HepG2 (cell line): ENCODE measurements around the gene RPS6KA5. TPM values are rescaled to one million over a fixed set of nuclear protein-coding genes. Genes with fewer than 3 reads are reported as not detected.

Experiments
- ATAC-seq: fragments of 200-7000 bp; cut with Tn5 transposase; 3 replicates; pipeline ENCODE4 v1.9.1; 2020; ENCODE audit warnings: mild to moderate bottlenecking, moderate library complexity
- BruUV-seq: library from RNA; stranded (reverse); fragments of 400-500 nt; replicated peaks from 2 replicates; lab custom pipeline; 2021; lab: Mats Ljungman, UMichigan
- CTCF ChIA-PET: fragments of 300-600 bp; formaldehyde crosslinking; extraction: SDS; loops from one replicate; lab custom pipeline; 2021; ENCODE audit warnings: low total read pairs, inconsistent platforms, low intra/inter-chr PET ratio; lab: Yijun Ruan, JAX
- POLR2A ChIA-PET: fragments of 350-600 bp; sonication (Branson Sonifier 250); formaldehyde crosslinking; loops from one replicate; lab custom pipeline; 2020; ENCODE audit warnings: antibody characterized with exemption, inconsistent platforms; lab: Yijun Ruan, JAX
- DNase-seq: peaks from one replicate; pipeline ENCODE4 v3.0.0-alpha.2; 2015; ENCODE audit warnings: low spot score
- FAIRE-seq: peaks from 3 replicates; lab custom pipeline; 2011; peaks lifted over from hg19 to GRCh38; lab: Jason Lieb, UNC
- H2AFZ ChIP-seq: one replicate; pipeline ENCODE4 v1.6.1; 2011; ENCODE audit warnings: low read length, inconsistent platforms
- H3K27ac ChIP-seq: fragments of 300-600 bp; 3 replicates; pipeline ENCODE4 v1.8.0; 2011; ENCODE audit warnings: mixed run types, mild to moderate bottlenecking, mixed read lengths, low read length, inconsistent platforms; ENCODE audit not compliant: insufficient read depth; ENCODE audit errors: extremely low read length
- H3K27me3 ChIP-seq, 2 experiments: fragments of 200-600 bp in 1 of 2; 2 replicates in 1 of 2; 3 replicates in 1 of 2; pipeline versions ENCODE4 v1.6.0 to v1.8.0; 2011; ENCODE audit warnings: low read length in 2 of 2, mild to moderate bottlenecking in 2 of 2, moderate library complexity in 2 of 2, inconsistent platforms in 1 of 2; ENCODE audit not compliant: insufficient read depth in 2 of 2, control insufficient read depth in 1 of 2
- H3K36me3 ChIP-seq, 2 experiments: fragments of 200-600 bp in 1 of 2; replicated peaks in 1 of 2; 2 replicates in 1 of 2; 3 replicates in 1 of 2; pipeline versions ENCODE4 v1.5.1 to v1.8.0; 2011; ENCODE audit warnings: low read length in 2 of 2, inconsistent platforms in 1 of 2; ENCODE audit not compliant: insufficient read depth in 2 of 2, control insufficient read depth in 1 of 2
- H3K4me1 ChIP-seq: 2 replicates; pipeline ENCODE4 v1.5.1; 2012; ENCODE audit warnings: low read length, inconsistent platforms; ENCODE audit not compliant: insufficient read depth
- H3K4me2 ChIP-seq: 2 replicates; pipeline ENCODE4 v1.6.0; 2011; ENCODE audit warnings: low read depth, low read length, inconsistent platforms
- H3K4me3 ChIP-seq, 3 experiments: fragments of 200-600 bp in 1 of 3; sonication (generic), shearing (Covaris generic) in 1 of 3; replicated peaks in 1 of 3; 2 replicates each; pipeline ENCODE4 v1.5.1; 2011 to 2016; ENCODE audit warnings: low read length in 3 of 3, inconsistent platforms in 2 of 3, low read depth in 2 of 3, mild to moderate bottlenecking in 2 of 3, control low read depth in 1 of 3, mixed read lengths in 1 of 3; ENCODE audit not compliant: insufficient read depth in 1 of 3
- H3K79me2 ChIP-seq: one replicate; pipeline ENCODE4 v1.6.1; 2011; ENCODE audit warnings: low read length, inconsistent platforms; ENCODE audit not compliant: insufficient read depth
- H3K9ac ChIP-seq: 2 replicates; pipeline ENCODE4 v1.6.0; 2011; ENCODE audit warnings: mild to moderate bottlenecking, low read depth, low read length, inconsistent platforms; ENCODE audit not compliant: insufficient read depth
- H3K9me3 ChIP-seq: 2 replicates; pipeline ENCODE4 v1.5.1; 2012; ENCODE audit warnings: mild to moderate bottlenecking, low read length
- H4K20me1 ChIP-seq: 2 replicates; pipeline ENCODE4 v1.6.0; 2011; ENCODE audit warnings: inconsistent platforms, mild to moderate bottlenecking, low read length, moderate library complexity; ENCODE audit not compliant: insufficient read depth
- NAIF1 ChIP-seq: sonication (generic); formaldehyde crosslinking; IDR thresholded peaks from 2 replicates; pipeline ENCODE4 v1.5.0; 2020; ENCODE audit warnings: mild to moderate bottlenecking, missing genetic modification reagents, borderline replicate concordance
- PHF8 ChIP-seq: sonication (generic); formaldehyde crosslinking; IDR thresholded peaks from 2 replicates; pipeline ENCODE4 v1.5.0; 2020; ENCODE audit warnings: missing genetic modification reagents
- SMYD3 ChIP-seq: sonication (generic); formaldehyde crosslinking; IDR thresholded peaks from 2 replicates; pipeline ENCODE4 v1.8.1; 2023; ENCODE audit warnings: mild to moderate bottlenecking, missing genetic modification reagents
- ZBTB21 ChIP-seq: sonication (generic); formaldehyde crosslinking; IDR thresholded peaks from 2 replicates; pipeline ENCODE4 v1.4.0; 2020; ENCODE audit warnings: missing genetic modification reagents
- ZNF33B ChIP-seq: sonication (generic); formaldehyde crosslinking; IDR thresholded peaks from 2 replicates; pipeline ENCODE4 v1.5.1; 2020; ENCODE audit warnings: mild to moderate bottlenecking, missing genetic modification reagents
- ZNF441 ChIP-seq: sonication (generic); formaldehyde crosslinking; IDR thresholded peaks from 2 replicates; pipeline ENCODE4 v1.7.0; 2021; ENCODE audit warnings: missing genetic modification reagents, borderline replicate concordance
- ZNF501 ChIP-seq: sonication (generic); formaldehyde crosslinking; IDR thresholded peaks from 2 replicates; pipeline ENCODE4 v1.5.1; 2020; ENCODE audit warnings: mild to moderate bottlenecking, moderate library complexity, missing genetic modification reagents
- ZNF652 ChIP-seq: IDR thresholded peaks from 2 replicates; pipeline ENCODE4 v1.6.1; 2016; ENCODE audit warnings: low read depth, borderline replicate concordance
- ZSCAN12 ChIP-seq: sonication (generic); formaldehyde crosslinking; IDR thresholded peaks from 2 replicates; pipeline ENCODE4 v1.9.0; 2021; ENCODE audit warnings: mild to moderate bottlenecking, missing genetic modification reagents
- WGBS: methylation state at CpG from one replicate; pipeline ENCODE4 v1.1.6; 2017; ENCODE audit warnings: low lambda C conversion rate; 5-methylcytosine and 5-hydroxymethylcytosine counted together
- in situ Hi-C: cut with HindIII; loops from 2 replicates; pipeline ENCODE4 v1.10.0; 2017; ENCODE audit warnings: low pct_unique_long_range_greater_than_20kb; ENCODE audit not compliant: extremely low pct_ligation_motif_present
- intact Hi-C: fragments of 100-400 bp; cut with micrococcal nuclease; formaldehyde crosslinking; loops from one replicate; pipeline ENCODE4 v1.10.0; 2022; ENCODE audit not compliant: unreplicated experiment
- polyA plus RNA-seq, 8 experiments: library from polyadenylated mRNA; depleted of rRNA in 3 of 8; stranded (reverse) in 7 of 8; unstranded in 1 of 8; fragments of >200 nt; fragmentation: Illumina TruSeq in 4 of 8; extraction: Trizol in 4 of 8; gene quantifications; 2 replicates each; pipeline versions ENCODE4 v1.2.1 to v1.2.3, GENCODE V29; 2011 to 2016; ENCODE audit warnings: low read depth in 4 of 8, missing spikeins in 1 of 8, mixed read lengths in 1 of 8; ENCODE audit not compliant: insufficient read depth in 1 of 8
- total RNA-seq, 5 experiments: library from RNA; depleted of rRNA; stranded (reverse); fragments of >200 nt; fragmentation: Illumina TruSeq; extraction: Trizol; gene quantifications; 2 replicates each; pipeline ENCODE4 v1.2.3, GENCODE V29; 2016; ENCODE audit warnings: low read depth in 1 of 5
- TF ChIP-seq, protein P1 (sequence below): sonication (generic); formaldehyde crosslinking; IDR thresholded peaks from 2 replicates; pipeline ENCODE4 v1.5.1; 2020; ENCODE audit warnings: missing genetic modification reagents, mild to moderate bottlenecking, borderline replicate concordance
- TF ChIP-seq, protein P2 (sequence below): sonication (generic); formaldehyde crosslinking; IDR thresholded peaks from 2 replicates; pipeline ENCODE4 v1.8.0; 2022; ENCODE audit warnings: missing genetic modification reagents, mild to moderate bottlenecking, moderate library complexity, borderline replicate concordance
- TF ChIP-seq, protein P3 (sequence below): sonication (generic); formaldehyde crosslinking; conservative IDR thresholded peaks from 2 replicates; pipeline ENCODE4 v1.8.1; 2023; ENCODE audit warnings: missing genetic modification reagents
- TF ChIP-seq, protein P4 (sequence below): sonication (generic); IDR thresholded peaks from 2 replicates; pipeline ENCODE4 v1.6.1; 2016; ENCODE audit warnings: low read depth, borderline replicate concordance
- TF ChIP-seq, protein P5 (sequence below): sonication (generic); formaldehyde crosslinking; IDR thresholded peaks from 2 replicates; pipeline ENCODE4 v1.8.1; 2023; ENCODE audit warnings: missing genetic modification reagents, inconsistent platforms, borderline replicate concordance

The RPS6KA5 gene
- total and polyA plus RNA-seq, 2 of the 13 experiments (the other 11 are each of a cell fraction or from before 2014, with no cell fraction given), result 0.50 to 0.58 TPM

DNA sequence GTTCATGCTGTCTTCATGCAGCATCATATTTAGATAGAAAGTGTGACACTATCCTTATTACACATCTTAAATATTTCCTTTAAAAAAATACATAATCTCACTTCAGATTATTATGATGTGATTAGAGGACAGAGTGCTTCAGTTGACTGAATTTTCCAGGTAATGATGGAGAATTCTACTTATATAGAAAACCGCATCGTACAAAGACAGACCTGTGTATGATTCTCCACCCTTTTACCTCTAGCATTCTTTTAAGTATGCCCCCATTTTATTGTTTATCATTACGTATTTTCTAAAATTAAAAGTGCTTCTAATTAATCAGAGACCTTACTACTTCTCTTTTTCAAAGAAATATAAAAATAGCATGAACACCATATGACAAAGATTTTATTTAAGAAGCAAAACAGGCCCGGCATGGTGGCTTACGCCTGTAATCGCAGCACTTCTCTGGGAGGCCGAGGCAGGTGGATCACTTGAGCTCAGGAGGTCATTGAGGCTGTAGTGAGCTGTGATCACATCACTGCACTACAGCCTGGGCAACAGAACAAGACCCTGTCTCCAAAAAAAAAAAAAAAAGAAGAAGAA, 13.9 kb downstream of the RPS6KA5 start:
- Histone ChIP-seq H3K79me2 (no peaks in the 10 kb centered on the region), H3K9ac (no peak overlapping the region), H3K27me3 (no peaks in the 10 kb centered on the region), H3K36me3 (no peaks in the 10 kb centered on the region), H3K27ac (no peak overlapping the region), H3K4me3 (no peak overlapping the region), H3K4me2 (no peak overlapping the region), H3K9me3 (no peaks in the 10 kb centered on the region), H3K4me1 (no peaks in the 10 kb centered on the region), H4K20me1 (no peaks in the 10 kb centered on the region), H2AFZ (no peak overlapping the region)
- no TSS peak for BruUV-seq
- ATAC-seq (no peak), FAIRE-seq (no peak), DNase-seq (no peak)
- intact Hi-C loops (no loop called here), in situ Hi-C loops (no loop called here)
- ChIA-PET CTCF (no interaction called here), POLR2A (no interaction called here)
- 66% methylated on average over 7 of the region's 7 CpGs for WGBS
- TF ChIP-seq, protein P1, sequence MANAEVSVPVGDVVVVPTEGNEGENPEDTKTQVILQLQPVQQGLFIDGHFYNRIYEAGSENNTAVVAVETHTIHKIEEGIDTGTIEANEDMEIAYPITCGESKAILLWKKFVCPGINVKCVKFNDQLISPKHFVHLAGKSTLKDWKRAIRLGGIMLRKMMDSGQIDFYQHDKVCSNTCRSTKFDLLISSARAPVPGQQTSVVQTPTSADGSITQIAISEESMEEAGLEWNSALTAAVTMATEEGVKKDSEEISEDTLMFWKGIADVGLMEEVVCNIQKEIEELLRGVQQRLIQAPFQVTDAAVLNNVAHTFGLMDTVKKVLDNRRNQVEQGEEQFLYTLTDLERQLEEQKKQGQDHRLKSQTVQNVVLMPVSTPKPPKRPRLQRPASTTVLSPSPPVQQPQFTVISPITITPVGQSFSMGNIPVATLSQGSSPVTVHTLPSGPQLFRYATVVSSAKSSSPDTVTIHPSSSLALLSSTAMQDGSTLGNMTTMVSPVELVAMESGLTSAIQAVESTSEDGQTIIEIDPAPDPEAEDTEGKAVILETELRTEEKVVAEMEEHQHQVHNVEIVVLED (CRISPR knock-in tag), result no peak
- TF ChIP-seq, protein P2, sequence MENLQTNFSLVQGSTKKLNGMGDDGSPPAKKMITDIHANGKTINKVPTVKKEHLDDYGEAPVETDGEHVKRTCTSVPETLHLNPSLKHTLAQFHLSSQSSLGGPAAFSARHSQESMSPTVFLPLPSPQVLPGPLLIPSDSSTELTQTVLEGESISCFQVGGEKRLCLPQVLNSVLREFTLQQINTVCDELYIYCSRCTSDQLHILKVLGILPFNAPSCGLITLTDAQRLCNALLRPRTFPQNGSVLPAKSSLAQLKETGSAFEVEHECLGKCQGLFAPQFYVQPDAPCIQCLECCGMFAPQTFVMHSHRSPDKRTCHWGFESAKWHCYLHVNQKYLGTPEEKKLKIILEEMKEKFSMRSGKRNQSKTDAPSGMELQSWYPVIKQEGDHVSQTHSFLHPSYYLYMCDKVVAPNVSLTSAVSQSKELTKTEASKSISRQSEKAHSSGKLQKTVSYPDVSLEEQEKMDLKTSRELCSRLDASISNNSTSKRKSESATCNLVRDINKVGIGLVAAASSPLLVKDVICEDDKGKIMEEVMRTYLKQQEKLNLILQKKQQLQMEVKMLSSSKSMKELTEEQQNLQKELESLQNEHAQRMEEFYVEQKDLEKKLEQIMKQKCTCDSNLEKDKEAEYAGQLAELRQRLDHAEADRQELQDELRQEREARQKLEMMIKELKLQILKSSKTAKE (CRISPR knock-in tag), result no peak
- TF ChIP-seq, protein P3, sequence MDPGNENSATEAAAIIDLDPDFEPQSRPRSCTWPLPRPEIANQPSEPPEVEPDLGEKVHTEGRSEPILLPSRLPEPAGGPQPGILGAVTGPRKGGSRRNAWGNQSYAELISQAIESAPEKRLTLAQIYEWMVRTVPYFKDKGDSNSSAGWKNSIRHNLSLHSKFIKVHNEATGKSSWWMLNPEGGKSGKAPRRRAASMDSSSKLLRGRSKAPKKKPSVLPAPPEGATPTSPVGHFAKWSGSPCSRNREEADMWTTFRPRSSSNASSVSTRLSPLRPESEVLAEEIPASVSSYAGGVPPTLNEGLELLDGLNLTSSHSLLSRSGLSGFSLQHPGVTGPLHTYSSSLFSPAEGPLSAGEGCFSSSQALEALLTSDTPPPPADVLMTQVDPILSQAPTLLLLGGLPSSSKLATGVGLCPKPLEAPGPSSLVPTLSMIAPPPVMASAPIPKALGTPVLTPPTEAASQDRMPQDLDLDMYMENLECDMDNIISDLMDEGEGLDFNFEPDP (CRISPR knock-in tag), result no peak
- no peak for TF ChIP-seq ZNF441 (CRISPR knock-in tag)
- TF ChIP-seq ZNF501, result no peak
- TF ChIP-seq, protein P4, sequence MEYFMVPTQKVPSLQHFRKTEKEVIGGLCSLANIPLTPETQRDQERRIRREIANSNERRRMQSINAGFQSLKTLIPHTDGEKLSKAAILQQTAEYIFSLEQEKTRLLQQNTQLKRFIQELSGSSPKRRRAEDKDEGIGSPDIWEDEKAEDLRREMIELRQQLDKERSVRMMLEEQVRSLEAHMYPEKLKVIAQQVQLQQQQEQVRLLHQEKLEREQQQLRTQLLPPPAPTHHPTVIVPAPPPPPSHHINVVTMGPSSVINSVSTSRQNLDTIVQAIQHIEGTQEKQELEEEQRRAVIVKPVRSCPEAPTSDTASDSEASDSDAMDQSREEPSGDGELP, result no peak
- no peak for TF ChIP-seq PHF8 (CRISPR knock-in tag)
- TF ChIP-seq, protein P5, sequence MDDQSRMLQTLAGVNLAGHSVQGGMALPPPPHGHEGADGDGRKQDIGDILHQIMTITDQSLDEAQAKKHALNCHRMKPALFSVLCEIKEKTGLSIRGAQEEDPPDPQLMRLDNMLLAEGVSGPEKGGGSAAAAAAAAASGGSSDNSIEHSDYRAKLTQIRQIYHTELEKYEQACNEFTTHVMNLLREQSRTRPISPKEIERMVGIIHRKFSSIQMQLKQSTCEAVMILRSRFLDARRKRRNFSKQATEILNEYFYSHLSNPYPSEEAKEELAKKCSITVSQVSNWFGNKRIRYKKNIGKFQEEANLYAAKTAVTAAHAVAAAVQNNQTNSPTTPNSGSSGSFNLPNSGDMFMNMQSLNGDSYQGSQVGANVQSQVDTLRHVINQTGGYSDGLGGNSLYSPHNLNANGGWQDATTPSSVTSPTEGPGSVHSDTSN (CRISPR knock-in tag), result no peak
- TF ChIP-seq SMYD3 (CRISPR knock-in tag), result no peak
- no peak for TF ChIP-seq ZBTB21 (CRISPR knock-in tag)
- no peak for TF ChIP-seq ZNF652 (CRISPR knock-in tag)
- no peak for TF ChIP-seq ZNF33B (CRISPR knock-in tag)
- no peak for TF ChIP-seq ZSCAN12 (CRISPR knock-in tag)
- TF ChIP-seq NAIF1, result no peak
